Hematopoietic multipotent progenitor cell treated with erythropoietin and hydrocortisone succinate and interleukin-3 and kit ligand, for 17 days (in vitro differentiated cells): ENCODE measurements around the gene TMPRSS13.
"Not testable (repeated sequence)": the region's sequence is repeated elsewhere in the genome, so short reads cannot be mapped to it uniquely, and the experiment has no call there.

Experiments
- DNase-seq: peaks from one replicate; pipeline ENCODE4 v3.0.0-alpha.2; 2015; ENCODE audit warnings: low spot score

TMPRSS13 gene

GRCh38 chr11:117872420-117872961 is 56.7 kb downstream of the TMPRSS13 start:
- DNase-seq, result no peak

GRCh38 chr11:117871784-117872183 is 57.4 kb downstream of the TMPRSS13 start:
- DNase-seq, result no peak

- DNase-seq, result no peak
These were observed 58.0 kb downstream of the TMPRSS13 start for GRCh38 chr11:117871160-117871559.

GRCh38 chr11:117870103-117870952 is 58.9 kb downstream of the TMPRSS13 start:
- DNase-seq, result no peak

- no peak for DNase-seq
These were observed 59.6 kb downstream of the TMPRSS13 start for GRCh38 chr11:117869604-117870003.

- DNase-seq, result no peak
These were observed 60.2 kb downstream of the TMPRSS13 start for GRCh38 chr11:117868815-117869561.

- DNase-seq, result no peak
These were observed 61.1 kb downstream of the TMPRSS13 start for GRCh38 chr11:117868088-117868487.

GRCh38 chr11:117866526-117866925 is 62.7 kb downstream of the TMPRSS13 start:
- DNase-seq, result no peak

GRCh38 chr11:117865546-117865945 is 63.7 kb downstream of the TMPRSS13 start:
- DNase-seq, result not testable (repeated sequence)

GRCh38 chr11:117863383-117863782 is 65.8 kb downstream of the TMPRSS13 start:
- DNase-seq, result no peak

GRCh38 chr11:117862753-117863152 is 66.4 kb downstream of the TMPRSS13 start:
- DNase-seq, result no peak

- no peak for DNase-seq
These were observed 67.0 kb downstream of the TMPRSS13 start for GRCh38 chr11:117862019-117862725.

GRCh38 chr11:117861151-117862018 is 67.8 kb downstream of the TMPRSS13 start:
- no peak for DNase-seq

GRCh38 chr11:117860139-117860538 is 69.1 kb downstream of the TMPRSS13 start:
- DNase-seq, result no peak

GRCh38 chr11:117859488-117860112 is 69.6 kb downstream of the TMPRSS13 start:
- DNase-seq, result no peak

- no peak for DNase-seq
These were observed 70.1 kb downstream of the TMPRSS13 start for GRCh38 chr11:117859061-117859460.

GRCh38 chr11:117857734-117858414 is 71.3 kb downstream of the TMPRSS13 start:
- DNase-seq, result no peak

- no peak for DNase-seq
These were observed 73.1 kb downstream of the TMPRSS13 start for GRCh38 chr11:117855912-117856651.

- DNase-seq, result no peak
These were observed 73.9 kb downstream of the TMPRSS13 start for GRCh38 chr11:117855186-117855845.
